Parietal lobe (tissue), 1 donor: ENCODE results near the gene DLD. TPM values are rescaled to one million over a fixed set of nuclear protein-coding genes. Genes with fewer than 3 reads are reported as not detected.

Experiments used
- total RNA-seq: library from RNA; depleted of rRNA; stranded (reverse); fragments of >200 nt; gene quantifications from one replicate; pipeline ENCODE4 v1.2.3, GENCODE V29; 2014

DLD gene, protein sequence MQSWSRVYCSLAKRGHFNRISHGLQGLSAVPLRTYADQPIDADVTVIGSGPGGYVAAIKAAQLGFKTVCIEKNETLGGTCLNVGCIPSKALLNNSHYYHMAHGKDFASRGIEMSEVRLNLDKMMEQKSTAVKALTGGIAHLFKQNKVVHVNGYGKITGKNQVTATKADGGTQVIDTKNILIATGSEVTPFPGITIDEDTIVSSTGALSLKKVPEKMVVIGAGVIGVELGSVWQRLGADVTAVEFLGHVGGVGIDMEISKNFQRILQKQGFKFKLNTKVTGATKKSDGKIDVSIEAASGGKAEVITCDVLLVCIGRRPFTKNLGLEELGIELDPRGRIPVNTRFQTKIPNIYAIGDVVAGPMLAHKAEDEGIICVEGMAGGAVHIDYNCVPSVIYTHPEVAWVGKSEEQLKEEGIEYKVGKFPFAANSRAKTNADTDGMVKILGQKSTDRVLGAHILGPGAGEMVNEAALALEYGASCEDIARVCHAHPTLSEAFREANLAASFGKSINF
- 83.9 TPM for total RNA-seq

DNA sequence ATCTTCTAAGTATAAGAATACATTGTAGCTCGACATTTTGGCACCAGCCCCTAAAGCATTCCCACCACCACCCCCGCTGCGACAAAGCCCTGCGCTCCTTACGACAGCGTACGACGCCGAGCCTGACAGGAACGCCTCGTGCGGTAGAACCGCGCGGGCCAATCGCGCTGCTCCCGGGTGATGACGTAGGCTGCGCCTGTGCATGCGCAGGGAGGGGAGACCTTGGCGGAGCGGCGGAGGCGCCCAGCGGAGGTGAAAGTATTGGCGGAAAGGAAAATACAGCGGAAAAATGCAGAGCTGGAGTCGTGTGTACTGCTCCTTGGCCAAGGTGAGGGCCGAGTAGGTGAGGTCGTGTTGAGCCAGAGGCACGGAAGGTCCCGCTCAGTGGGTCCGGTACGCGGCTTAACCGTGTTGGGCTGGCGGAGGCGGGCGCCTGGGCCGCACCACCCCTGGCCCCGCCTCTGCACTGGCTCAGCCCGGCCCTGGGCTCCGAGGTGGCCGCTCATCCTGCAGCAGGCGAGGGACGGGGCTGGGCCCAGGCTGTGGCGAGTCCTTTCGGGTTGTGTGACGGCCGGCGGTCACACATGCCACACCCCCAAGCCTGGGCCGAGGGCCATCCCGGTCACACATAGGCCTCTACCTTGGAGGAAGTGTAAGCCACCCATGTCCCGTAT is at the start of gene DLD:
Gene DLD (plus strand): TSS at position 222 of the 674 bp plus-strand sequence. CDS start 68 bp downstream, at position 290.

Other genes with a start within 250 kb of the DLD start
- gene SLC26A4, start 230.4 kb upstream of the DLD start, total RNA-seq = 16.0 TPM
- gene CBLL1, start 147.0 kb upstream of the DLD start, total RNA-seq = 38.2 TPM
- not detected for gene SLC26A3, start 88.0 kb upstream of the DLD start, total RNA-seq
- gene LAMB1, start 112.0 kb downstream of the DLD start, total RNA-seq = 55.7 TPM
- 1.6 TPM for gene LAMB4, start 239.2 kb downstream of the DLD start, total RNA-seq